Activated CD8-positive, alpha-beta memory T cell treated with anti-CD3 and anti-CD28 coated beads, Interleukin-2, amount 50 U/mL, for 24 hours (primary cell): Measurements from ENCODE around the gene TRAF3IP1.
A peak's percentile ranks its signal among the peaks of the same experiment; 100 is the strongest.

Experiments used
- DNase-seq: peaks from one replicate; pipeline ENCODE4 v3.0.0-alpha.2; 2020; ENCODE audit errors: extremely low read depth

The TRAF3IP1 gene

GRCh38 chr2:238287737-238288649, 32.3 kb upstream of the TRAF3IP1 start, which contains the start of gene PER2:
Gene PER2 (minus strand): TSS chr2:238288610. CDS start chr2:238277936, 10,674 bp downstream.
- no peak for DNase-seq

GRCh38 chr2:238288650-238289573, 31.4 kb upstream of the TRAF3IP1 start:
- peak; percentile 86 for DNase-seq

- DNase-seq = no peak
These were observed 30.7 kb upstream of the TRAF3IP1 start for GRCh38 chr2:238289574-238289973.

- peak; percentile 3 for DNase-seq
These were observed 30.2 kb upstream of the TRAF3IP1 start for GRCh38 chr2:238290091-238290509.

- DNase-seq = no peak
These were observed 29.4 kb upstream of the TRAF3IP1 start for GRCh38 chr2:238290715-238291549.

GRCh38 chr2:238291550-238292281, 28.6 kb upstream of the TRAF3IP1 start:
- DNase-seq = no peak

GRCh38 chr2:238294046-238294392, 26.3 kb upstream of the TRAF3IP1 start:
- no peak for DNase-seq

- DNase-seq = no peak
These were observed 25.8 kb upstream of the TRAF3IP1 start for GRCh38 chr2:238294393-238295143.

- no peak for DNase-seq
These were observed 24.9 kb upstream of the TRAF3IP1 start for GRCh38 chr2:238295144-238296112.

GRCh38 chr2:238296638-238297457, 23.5 kb upstream of the TRAF3IP1 start:
- no peak for DNase-seq

GRCh38 chr2:238299803-238300202, 20.5 kb upstream of the TRAF3IP1 start:
- no peak for DNase-seq

GRCh38 chr2:238302087-238302486, 18.2 kb upstream of the TRAF3IP1 start:
- no peak for DNase-seq

- DNase-seq = no peak
These were observed 17.6 kb upstream of the TRAF3IP1 start for GRCh38 chr2:238302751-238303150.

- DNase-seq = no peak
These were observed 16.2 kb upstream of the TRAF3IP1 start for GRCh38 chr2:238304116-238304515.

- DNase-seq = no peak
These were observed 15.0 kb upstream of the TRAF3IP1 start for GRCh38 chr2:238305092-238305862.

- no peak for DNase-seq
These were observed 14.2 kb upstream of the TRAF3IP1 start for GRCh38 chr2:238305965-238306671.

- no peak for DNase-seq
These were observed 13.7 kb upstream of the TRAF3IP1 start for GRCh38 chr2:238306672-238306998.
